HCT116 (cell line): Measurements from ENCODE around the gene LRP1B. TPM values are rescaled to one million over a fixed set of nuclear protein-coding genes. Genes with fewer than 3 reads are reported as not detected.

ENCODE experiments used
- ATAC-seq: fragments of 200-7000 bp; cut with Tn5 transposase; 2 replicates; pipeline ENCODE4 v1.9.1; 2020; ENCODE audit warnings: mild to moderate bottlenecking, moderate library complexity
- BruUV-seq: library from RNA; stranded (reverse); fragments of 400-500 nt; replicated peaks from 2 replicates; lab custom pipeline; 2021; lab: Mats Ljungman, UMichigan
- CTCF ChIA-PET: fragments of 300-600 bp; sonication (Branson Sonifier 250); formaldehyde crosslinking; loops from one replicate; lab custom pipeline; 2021; ENCODE audit warnings: antibody characterized with exemption; lab: Charles Lee
- POLR2A ChIA-PET: fragments of 300-600, 350-600 bp; sonication (Branson Sonifier 250); formaldehyde crosslinking; loops from one replicate; lab custom pipeline; 2021; ENCODE audit warnings: antibody characterized with exemption; lab: Charles Lee
- RAD21 ChIA-PET, 2 experiments: fragments of 300-600 bp; sonication (Branson Sonifier 250); formaldehyde crosslinking; loops; one replicate each; lab custom pipeline; 2023; ENCODE audit warnings: low total read pairs in 2 of 2; ENCODE audit not compliant: uncharacterized antibody in 2 of 2, unreplicated experiment in 2 of 2, low non-redundant PET in 1 of 2; lab: Charles Lee
- DNase-seq: peaks from one replicate; pipeline ENCODE4 v3.0.0-alpha.2; 2010; ENCODE audit warnings: low read depth, low spot score
- H2AFZ ChIP-seq: fragments of 200-600 bp; shearing (Covaris generic), sonication (generic); 2 replicates; pipeline ENCODE4 v1.6.1; 2017; ENCODE audit warnings: low read depth, mixed run types, mixed read lengths, antibody characterized with exemption, low read length; ENCODE audit not compliant: poor library complexity, severe bottlenecking
- H3K27ac ChIP-seq: 2 replicates; pipeline ENCODE4 v1.5.1; 2012; ENCODE audit warnings: low read depth, low read length
- H3K27me3 ChIP-seq: fragments of 200-600 bp; sonication (generic); 2 replicates; pipeline ENCODE4 v1.6.1; 2016; ENCODE audit warnings: mixed run types, low read length, mixed read lengths; ENCODE audit not compliant: insufficient read depth
- H3K36me3 ChIP-seq, 2 experiments: fragments of 200-500 bp in 1 of 2; fragments of 200-600 bp in 1 of 2; sonication (Bioruptor generic) in 1 of 2; sonication (generic) in 1 of 2; 2 replicates each; pipeline versions ENCODE4 v1.5.1 to v1.6.1; 2014 to 2016; ENCODE audit warnings: low read length in 2 of 2, inconsistent platforms in 1 of 2, mixed read lengths in 1 of 2, mixed run types in 1 of 2; ENCODE audit not compliant: insufficient read depth in 2 of 2, control insufficient read depth in 1 of 2
- H3K4me1 ChIP-seq, 2 experiments: fragments of 200-600 bp in 1 of 2; sonication (generic) in 1 of 2; 2 replicates each; pipeline versions ENCODE4 v1.5.1 to v1.6.1; 2012 to 2017; ENCODE audit warnings: low read length in 2 of 2, inconsistent platforms in 1 of 2, mild to moderate bottlenecking in 1 of 2, mixed read lengths in 1 of 2, mixed run types in 1 of 2, moderate library complexity in 1 of 2; ENCODE audit not compliant: insufficient read depth in 2 of 2, control insufficient read depth in 1 of 2
- H3K4me2 ChIP-seq: fragments of 200-600 bp; sonication (generic); 2 replicates; pipeline ENCODE4 v1.6.1; 2017; ENCODE audit warnings: mixed run types, low read length, mixed read lengths
- H3K4me3 ChIP-seq, 2 experiments: fragments of 200-600 bp in 1 of 2; sonication (generic) in 1 of 2; replicated peaks in 1 of 2; 2 replicates each; pipeline ENCODE4 v1.5.1; 2011 to 2016; ENCODE audit warnings: low read length in 2 of 2, control low read depth in 1 of 2, low read depth in 1 of 2, mild to moderate bottlenecking in 1 of 2, mixed read lengths in 1 of 2, mixed run types in 1 of 2
- H3K79me2 ChIP-seq: fragments of 200-600 bp; sonication (generic); 2 replicates; pipeline ENCODE4 v1.6.1; 2017; ENCODE audit warnings: mild to moderate bottlenecking, mixed run types, low read length, moderate library complexity, mixed read lengths; ENCODE audit not compliant: insufficient read depth
- H3K9ac ChIP-seq: fragments of 200-600 bp; sonication (generic); 2 replicates; pipeline ENCODE4 v1.6.1; 2016; ENCODE audit warnings: low read length, mixed read lengths
- H3K9me2 ChIP-seq: fragments of 200-600 bp; sonication (generic), shearing (Covaris generic); 2 replicates; pipeline ENCODE4 v1.6.1; 2017; ENCODE audit warnings: mixed run types, mild to moderate bottlenecking, moderate library complexity; ENCODE audit not compliant: insufficient read depth
- H3K9me3 ChIP-seq, 2 experiments: fragments of 200-500 bp in 1 of 2; fragments of 200-600 bp in 1 of 2; sonication (Bioruptor generic) in 1 of 2; sonication (generic) in 1 of 2; 2 replicates each; pipeline ENCODE4 v1.6.1; 2014 to 2017; ENCODE audit warnings: low read length in 2 of 2, mixed read lengths in 2 of 2, inconsistent platforms in 1 of 2, low read depth in 1 of 2, mild to moderate bottlenecking in 1 of 2, mixed run types in 1 of 2, moderate library complexity in 1 of 2; ENCODE audit not compliant: control insufficient read depth in 1 of 2, insufficient read depth in 1 of 2
- H4K20me1 ChIP-seq: fragments of 200-600 bp; sonication (generic), shearing (Covaris generic); 2 replicates; pipeline ENCODE4 v1.6.1; 2017; ENCODE audit warnings: mixed run types, mild to moderate bottlenecking, moderate library complexity; ENCODE audit not compliant: insufficient read depth
- CBX3 ChIP-seq: IDR thresholded peaks from 2 replicates; pipeline ENCODE4 v1.6.1; 2012; ENCODE audit warnings: low read depth
- CEBPB ChIP-seq: IDR thresholded peaks from 2 replicates; pipeline ENCODE4 v1.6.1; 2012; ENCODE audit warnings: low read depth
- EGR1 ChIP-seq: IDR thresholded peaks from 2 replicates; pipeline ENCODE4 v1.6.1; 2012; ENCODE audit warnings: low read depth
- FOSL1 ChIP-seq: IDR thresholded peaks from 2 replicates; pipeline ENCODE4 v1.6.1; 2012; ENCODE audit warnings: low read depth
- JUND ChIP-seq: IDR thresholded peaks from 2 replicates; pipeline ENCODE4 v1.6.1; 2012
- POLR2AphosphoS5 ChIP-seq: IDR thresholded peaks from 2 replicates; pipeline ENCODE4 v1.6.1; 2011; ENCODE audit warnings: mild to moderate bottlenecking, low read depth, low read length, moderate library complexity
- RAD21 ChIP-seq: IDR thresholded peaks from 2 replicates; pipeline ENCODE4 v1.6.1; 2012; ENCODE audit warnings: low read depth, mild to moderate bottlenecking
- REST ChIP-seq: IDR thresholded peaks from 2 replicates; pipeline ENCODE4 v1.6.1; 2012; ENCODE audit warnings: low read depth
- SIN3A ChIP-seq: IDR thresholded peaks from 2 replicates; pipeline ENCODE4 v1.6.1; 2012; ENCODE audit warnings: low read depth
- SRF ChIP-seq: IDR thresholded peaks from 2 replicates; pipeline ENCODE4 v1.6.1; 2012; ENCODE audit warnings: low read depth
- TCF7L2 ChIP-seq: IDR thresholded peaks from 2 replicates; pipeline ENCODE4 v1.7.0; 2011; ENCODE audit warnings: borderline replicate concordance, inconsistent platforms; ENCODE audit not compliant: insufficient read depth, insufficient read length; ENCODE audit errors: extremely low read depth
- YY1 ChIP-seq: IDR thresholded peaks from 2 replicates; pipeline ENCODE4 v1.6.1; 2011; ENCODE audit warnings: low read length, low read depth, moderate library complexity, mild to moderate bottlenecking; ENCODE audit not compliant: insufficient replicate concordance; ENCODE audit errors: extremely low read depth
- ZNF274 ChIP-seq: fragments of 200-500 bp; sonication (Bioruptor generic); IDR thresholded peaks from 2 replicates; pipeline ENCODE4 v1.6.1; 2014; ENCODE audit warnings: mild to moderate bottlenecking, low read depth, low read length, inconsistent platforms
- intact Hi-C: fragments of 100-400 bp; cut with micrococcal nuclease; formaldehyde crosslinking; loops from 2 replicates; pipeline ENCODE4 v1.10.0; 2022
- total RNA-seq: library from RNA; stranded (reverse); gene quantifications from one replicate; pipeline ENCODE4 v1.2.1, GENCODE V29; 2021; ENCODE audit not compliant: unreplicated experiment
- TF ChIP-seq, protein P1 (sequence below): IDR thresholded peaks from 2 replicates; pipeline ENCODE4 v1.6.1; 2011; ENCODE audit warnings: mild to moderate bottlenecking, low read length, moderate library complexity; ENCODE audit not compliant: insufficient replicate concordance; ENCODE audit errors: extremely low read depth
- TF ChIP-seq, protein P2 (sequence below): IDR thresholded peaks from 2 replicates; pipeline ENCODE4 v1.6.1; 2012

Gene LRP1B
- total RNA-seq, 1 experiment from 2014 or later = 0.34 TPM

GRCh38 chr2:141515931-141516330 is 614.9 kb downstream of the LRP1B start:
- no peak overlapping the region for H3K9ac ChIP-seq
- no peaks in the 10 kb centered on the region for H3K27me3 ChIP-seq
- H3K4me1 ChIP-seq = no peaks in the 10 kb centered on the region
- no peak for TF ChIP-seq YY1
- TF ChIP-seq ZNF274 = no peak
- TF ChIP-seq RAD21 = no peak
- no peak overlapping the region for H2AFZ ChIP-seq
- no peak overlapping the region for H3K4me3 ChIP-seq
- ChIA-PET CTCF (no interaction called here), RAD21 (no interaction called here), POLR2A (no interaction called here)
- intact Hi-C loops = no loop called here
- H3K9me2 ChIP-seq = no peaks in the 10 kb centered on the region
- no peak for DNase-seq
- no peaks in the 10 kb centered on the region for H4K20me1 ChIP-seq
- H3K36me3 ChIP-seq = no peaks in the 10 kb centered on the region
- H3K4me2 ChIP-seq = no peak overlapping the region
- no TSS peak for BruUV-seq
- no peaks in the 10 kb centered on the region for H3K79me2 ChIP-seq
- H3K9me3 ChIP-seq = no peaks in the 10 kb centered on the region
- no peak for ATAC-seq
- H3K27ac ChIP-seq = no peak overlapping the region

- CTCF ChIA-PET = no interaction called here
- no TSS peak for BruUV-seq
- no peak overlapping the region for H3K9ac ChIP-seq
- no peaks in the 10 kb centered on the region for H3K36me3 ChIP-seq
- TF ChIP-seq ZNF274 = no peak
- no peak for TF ChIP-seq JUND
- no peak for TF ChIP-seq FOSL1
- no peak for TF ChIP-seq SRF
- no peak for TF ChIP-seq CBX3
- TF ChIP-seq, protein P1, sequence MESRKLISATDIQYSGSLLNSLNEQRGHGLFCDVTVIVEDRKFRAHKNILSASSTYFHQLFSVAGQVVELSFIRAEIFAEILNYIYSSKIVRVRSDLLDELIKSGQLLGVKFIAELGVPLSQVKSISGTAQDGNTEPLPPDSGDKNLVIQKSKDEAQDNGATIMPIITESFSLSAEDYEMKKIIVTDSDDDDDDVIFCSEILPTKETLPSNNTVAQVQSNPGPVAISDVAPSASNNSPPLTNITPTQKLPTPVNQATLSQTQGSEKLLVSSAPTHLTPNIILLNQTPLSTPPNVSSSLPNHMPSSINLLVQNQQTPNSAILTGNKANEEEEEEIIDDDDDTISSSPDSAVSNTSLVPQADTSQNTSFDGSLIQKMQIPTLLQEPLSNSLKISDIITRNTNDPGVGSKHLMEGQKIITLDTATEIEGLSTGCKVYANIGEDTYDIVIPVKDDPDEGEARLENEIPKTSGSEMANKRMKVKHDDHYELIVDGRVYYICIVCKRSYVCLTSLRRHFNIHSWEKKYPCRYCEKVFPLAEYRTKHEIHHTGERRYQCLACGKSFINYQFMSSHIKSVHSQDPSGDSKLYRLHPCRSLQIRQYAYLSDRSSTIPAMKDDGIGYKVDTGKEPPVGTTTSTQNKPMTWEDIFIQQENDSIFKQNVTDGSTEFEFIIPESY = no peak
- TF ChIP-seq, protein P2, sequence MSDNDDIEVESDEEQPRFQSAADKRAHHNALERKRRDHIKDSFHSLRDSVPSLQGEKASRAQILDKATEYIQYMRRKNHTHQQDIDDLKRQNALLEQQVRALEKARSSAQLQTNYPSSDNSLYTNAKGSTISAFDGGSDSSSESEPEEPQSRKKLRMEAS = no peak
- no peak for TF ChIP-seq POLR2AphosphoS5
- TF ChIP-seq EGR1 = no peak
- no peak for TF ChIP-seq CEBPB
- TF ChIP-seq TCF7L2 = no peak
- no peak for TF ChIP-seq SIN3A
- no peak for TF ChIP-seq REST
- TF ChIP-seq, all 23 proteins: peak for 0
- no peak overlapping the region for H3K4me3 ChIP-seq
- POLR2A ChIA-PET = no interaction called here
- H3K4me1 ChIP-seq = no peaks in the 10 kb centered on the region
- RAD21 ChIA-PET = no interaction called here
- intact Hi-C loops = no loop called here
- H3K9me2 ChIP-seq = no peaks in the 10 kb centered on the region
- no peak for ATAC-seq
- no peaks in the 10 kb centered on the region for H4K20me1 ChIP-seq
- H2AFZ ChIP-seq = no peak overlapping the region
- H3K27ac ChIP-seq = no peak overlapping the region
- DNase-seq = no peak
- no peaks in the 10 kb centered on the region for H3K27me3 ChIP-seq
- no peak overlapping the region for H3K4me2 ChIP-seq
- no peaks in the 10 kb centered on the region for H3K9me3 ChIP-seq
- no peaks in the 10 kb centered on the region for H3K79me2 ChIP-seq
Observed at GRCh38 chr2:141513853-141514252, 617.0 kb downstream of the LRP1B start.
